Ishikawa (cell line): Measurements from ENCODE around the gene TMC2.
A peak's percentile ranks its signal among the peaks of the same experiment; 100 is the strongest.

Source experiments
- EGR1 ChIP-seq: IDR thresholded peaks from 2 replicates; pipeline ENCODE4 v1.6.1; 2012
- EP300 ChIP-seq: IDR thresholded peaks from 2 replicates; pipeline ENCODE4 v1.6.1; 2012; ENCODE audit warnings: borderline replicate concordance
- FOXM1 ChIP-seq: IDR thresholded peaks from 2 replicates; pipeline ENCODE4 v1.6.1; 2012; ENCODE audit warnings: low read depth, borderline replicate concordance
- MAX ChIP-seq: IDR thresholded peaks from 2 replicates; pipeline ENCODE4 v1.6.1; 2012
- TAF1 ChIP-seq: IDR thresholded peaks from 2 replicates; pipeline ENCODE4 v1.6.1; 2012; ENCODE audit warnings: low read depth, mild to moderate bottlenecking
- YY1 ChIP-seq: IDR thresholded peaks from 2 replicates; pipeline ENCODE4 v1.6.1; 2012; ENCODE audit warnings: low read depth
- ZBTB7A ChIP-seq: IDR thresholded peaks from 2 replicates; pipeline ENCODE4 v1.6.1; 2012; ENCODE audit warnings: low read depth
- TF ChIP-seq, protein P1 (sequence below): IDR thresholded peaks from 2 replicates; pipeline ENCODE4 v1.6.1; 2012
- TF ChIP-seq, protein P2 (sequence below): IDR thresholded peaks from 2 replicates; pipeline ENCODE4 v1.6.1; 2012; ENCODE audit warnings: low read depth, mild to moderate bottlenecking

- no peak for TF ChIP-seq TAF1
- TF ChIP-seq YY1 = no peak
- TF ChIP-seq, protein P1, sequence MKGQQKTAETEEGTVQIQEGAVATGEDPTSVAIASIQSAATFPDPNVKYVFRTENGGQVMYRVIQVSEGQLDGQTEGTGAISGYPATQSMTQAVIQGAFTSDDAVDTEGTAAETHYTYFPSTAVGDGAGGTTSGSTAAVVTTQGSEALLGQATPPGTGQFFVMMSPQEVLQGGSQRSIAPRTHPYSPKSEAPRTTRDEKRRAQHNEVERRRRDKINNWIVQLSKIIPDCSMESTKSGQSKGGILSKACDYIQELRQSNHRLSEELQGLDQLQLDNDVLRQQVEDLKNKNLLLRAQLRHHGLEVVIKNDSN = peak; percentile 64
- no peak for TF ChIP-seq FOXM1
- no peak for TF ChIP-seq EGR1
- TF ChIP-seq MAX = no peak
- TF ChIP-seq ZBTB7A = no peak
- TF ChIP-seq, protein P2, sequence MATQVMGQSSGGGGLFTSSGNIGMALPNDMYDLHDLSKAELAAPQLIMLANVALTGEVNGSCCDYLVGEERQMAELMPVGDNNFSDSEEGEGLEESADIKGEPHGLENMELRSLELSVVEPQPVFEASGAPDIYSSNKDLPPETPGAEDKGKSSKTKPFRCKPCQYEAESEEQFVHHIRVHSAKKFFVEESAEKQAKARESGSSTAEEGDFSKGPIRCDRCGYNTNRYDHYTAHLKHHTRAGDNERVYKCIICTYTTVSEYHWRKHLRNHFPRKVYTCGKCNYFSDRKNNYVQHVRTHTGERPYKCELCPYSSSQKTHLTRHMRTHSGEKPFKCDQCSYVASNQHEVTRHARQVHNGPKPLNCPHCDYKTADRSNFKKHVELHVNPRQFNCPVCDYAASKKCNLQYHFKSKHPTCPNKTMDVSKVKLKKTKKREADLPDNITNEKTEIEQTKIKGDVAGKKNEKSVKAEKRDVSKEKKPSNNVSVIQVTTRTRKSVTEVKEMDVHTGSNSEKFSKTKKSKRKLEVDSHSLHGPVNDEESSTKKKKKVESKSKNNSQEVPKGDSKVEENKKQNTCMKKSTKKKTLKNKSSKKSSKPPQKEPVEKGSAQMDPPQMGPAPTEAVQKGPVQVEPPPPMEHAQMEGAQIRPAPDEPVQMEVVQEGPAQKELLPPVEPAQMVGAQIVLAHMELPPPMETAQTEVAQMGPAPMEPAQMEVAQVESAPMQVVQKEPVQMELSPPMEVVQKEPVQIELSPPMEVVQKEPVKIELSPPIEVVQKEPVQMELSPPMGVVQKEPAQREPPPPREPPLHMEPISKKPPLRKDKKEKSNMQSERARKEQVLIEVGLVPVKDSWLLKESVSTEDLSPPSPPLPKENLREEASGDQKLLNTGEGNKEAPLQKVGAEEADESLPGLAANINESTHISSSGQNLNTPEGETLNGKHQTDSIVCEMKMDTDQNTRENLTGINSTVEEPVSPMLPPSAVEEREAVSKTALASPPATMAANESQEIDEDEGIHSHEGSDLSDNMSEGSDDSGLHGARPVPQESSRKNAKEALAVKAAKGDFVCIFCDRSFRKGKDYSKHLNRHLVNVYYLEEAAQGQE = no peak
- no peak for TF ChIP-seq EP300
Observed at GRCh38 chr20:2602746-2603145, 66.4 kb downstream of the TMC2 start.
